ENCODE data around the gene ATRAID. TPM values are rescaled to one million over a fixed set of nuclear protein-coding genes. Genes with fewer than 3 reads are reported as not detected.

The ATRAID gene
- total RNA-seq, 1 donor from 2014 or later: 31.8 TPM

Other genes with a start within 250 kb of the ATRAID start
- 16.6 TPM for gene MAPRE3, start 241.4 kb upstream of the ATRAID start, total RNA-seq
- gene TMEM214, start 179.1 kb upstream of the ATRAID start, total RNA-seq: 53.7 TPM
- gene AGBL5, start 160.4 kb upstream of the ATRAID start, total RNA-seq: 7.6 TPM
- gene OST4, start 140.4 kb upstream of the ATRAID start, total RNA-seq: 141 TPM
- 16.0 TPM for gene EMILIN1, start 133.4 kb upstream of the ATRAID start, total RNA-seq
- gene KHK, start 125.3 kb upstream of the ATRAID start, total RNA-seq: 267 TPM
- 5.5 TPM for gene CGREF1, start 92.9 kb upstream of the ATRAID start, total RNA-seq
- gene ABHD1, start 88.2 kb upstream of the ATRAID start, total RNA-seq: 3.6 TPM
- gene PREB, start 77.4 kb upstream of the ATRAID start, total RNA-seq: 43.9 TPM
- gene PRR30, start 72.6 kb upstream of the ATRAID start, total RNA-seq: not detected
- 0.10 TPM for gene TCF23, start 63.0 kb upstream of the ATRAID start, total RNA-seq
- 72.6 TPM for gene SLC5A6, start 227 bp downstream of the ATRAID start, total RNA-seq
- gene CAD, start 5.3 kb downstream of the ATRAID start, total RNA-seq: 14.9 TPM
- gene SLC30A3, start 51.0 kb downstream of the ATRAID start, total RNA-seq: not detected
- gene DNAJC5G, start 63.4 kb downstream of the ATRAID start, total RNA-seq: not detected
- not detected for gene TRIM54, start 70.4 kb downstream of the ATRAID start, total RNA-seq
- 2.2 TPM for gene UCN, start 96.4 kb downstream of the ATRAID start, total RNA-seq
- 18.3 TPM for gene MPV17, start 111.1 kb downstream of the ATRAID start, total RNA-seq
- 19.2 TPM for gene GTF3C2, start 144.7 kb downstream of the ATRAID start, total RNA-seq
- 17.4 TPM for gene EIF2B4, start 158.3 kb downstream of the ATRAID start, total RNA-seq
- gene SNX17, start 158.6 kb downstream of the ATRAID start, total RNA-seq: 56.1 TPM
- gene ZNF513, start 168.7 kb downstream of the ATRAID start, total RNA-seq: 10.5 TPM
- 23.3 TPM for gene PPM1G, start 197.6 kb downstream of the ATRAID start, total RNA-seq
- gene NRBP1, start 216.6 kb downstream of the ATRAID start, total RNA-seq: 37.2 TPM
- 7.1 TPM for gene KRTCAP3, start 230.3 kb downstream of the ATRAID start, total RNA-seq